Upper lobe of left lung (tissue), 6 donors: Measurements from ENCODE around the gene SNTG2. TPM values are rescaled to one million over a fixed set of nuclear protein-coding genes. Genes with fewer than 3 reads are reported as not detected.
A peak's percentile ranks its signal among the peaks of the same experiment; 100 is the strongest.

Experiments
- ATAC-seq, 2 donors: fragments of 200-7000 bp; cut with Tn5 transposase; one replicate each; pipeline ENCODE4 v1.9.1; 2022; ENCODE audit warnings: mild to moderate bottlenecking in 2 of 2, moderate library complexity in 2 of 2; ENCODE audit not compliant: low FRiP score in 2 of 2
- DNase-seq, 2 donors: peaks; one replicate each; pipeline ENCODE4 v3.0.0-alpha.2; 2019 to 2020
- H3K27ac ChIP-seq, 4 donors: fragments of 200-600 bp; sonication (generic); one replicate each; pipeline ENCODE4 v1.5.1; 2016 to 2019
- H3K27me3 ChIP-seq, 4 donors: fragments of 200-600 bp; sonication (generic); one replicate each; pipeline ENCODE4 v1.5.1; 2017 to 2019
- H3K36me3 ChIP-seq, 4 donors: fragments of 200-600 bp; sonication (generic); one replicate each; pipeline ENCODE4 v1.5.1; 2016 to 2019
- H3K4me1 ChIP-seq, 4 donors: fragments of 200-600 bp; sonication (generic); one replicate each; pipeline ENCODE4 v1.5.1; 2018 to 2019
- H3K4me3 ChIP-seq, 4 donors: fragments of 200-600 bp; sonication (generic); one replicate each; pipeline ENCODE4 v1.5.1; 2017 to 2019; ENCODE audit warnings: mild to moderate bottlenecking in 2 of 4, moderate library complexity in 1 of 4
- H3K9me3 ChIP-seq, 4 donors: fragments of 200-600 bp; sonication (generic); one replicate each; pipeline ENCODE4 v1.5.1; 2018 to 2019
- EP300 ChIP-seq, 4 donors: sonication (generic); formaldehyde crosslinking; IDR thresholded peaks; one replicate each; pipeline ENCODE4 v1.5.1; 2017; ENCODE audit warnings: antibody characterized with exemption in 4 of 4, control low read depth in 2 of 4
- POLR2A ChIP-seq, 4 donors: fragments of 450-650 bp; IDR thresholded peaks; one replicate each; pipeline ENCODE4 v1.5.1; 2016 to 2017; ENCODE audit warnings: antibody characterized with exemption in 4 of 4, mild to moderate bottlenecking in 2 of 4
- POLR2AphosphoS5 ChIP-seq, 2 donors: sonication (generic); formaldehyde crosslinking; IDR thresholded peaks; one replicate each; pipeline ENCODE4 v1.5.1; 2017; ENCODE audit warnings: antibody characterized with exemption in 2 of 2
- WGBS, 2 donors: methylation state at CpG; one replicate each; pipeline ENCODE4 v1.1.5; 2017 to 2018; 5-methylcytosine and 5-hydroxymethylcytosine counted together
- total RNA-seq, 6 donors: library from RNA; depleted of rRNA in 4 of 6; stranded (reverse); fragments of >200 nt in 4 of 6; gene quantifications; one replicate each; pipeline versions ENCODE4 v1.1.0 to v1.2.1, GENCODE V29; 2016 to 2021
- TF ChIP-seq, protein P1 (sequence below), 6 experiments: fragments of 450-650 bp in 4 of 6; fragments of 200-600 bp in 2 of 6; sonication (generic) in 2 of 6; IDR thresholded peaks; one replicate each; pipeline ENCODE4 v1.5.1; 2016 to 2019; ENCODE audit warnings: antibody characterized with exemption in 6 of 6
- donor health status: DM: no; HTN: no; CAD: no; lungs with moderate emphysema.
- donor health status: DM: no; HTN: yes; CAD: no; lungs with severe emphysema.

SNTG2 gene
- total RNA-seq, 6 donors from 2014 or later: 1.1 to 13.6 (median 3.0) TPM

DNA sequence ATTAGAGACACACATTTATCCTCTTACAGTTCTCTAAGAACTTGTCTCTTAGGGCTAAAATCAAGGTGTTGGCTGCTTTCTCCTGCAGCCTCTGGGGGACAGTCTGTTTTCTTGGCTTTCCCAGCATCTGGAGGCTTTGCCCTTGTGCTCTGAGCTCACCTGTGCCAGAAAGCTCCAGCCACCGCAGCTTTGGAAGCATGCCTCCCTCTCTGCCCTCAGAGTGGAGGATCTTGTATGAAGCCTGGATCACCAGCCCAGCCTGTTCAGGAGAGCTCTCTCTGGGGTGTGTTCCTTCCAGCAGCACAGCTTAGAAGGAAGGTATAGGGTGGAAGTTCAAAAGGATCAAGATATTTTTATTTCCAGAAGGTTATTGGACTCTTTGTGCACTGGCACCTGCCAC lies 409.5 kb downstream of the SNTG2 start:
- TF ChIP-seq EP300 (IDR thresholded peaks at IDR 0.05) (no peak), POLR2AphosphoS5 (IDR thresholded peaks at IDR 0.05) (no peak), POLR2A (IDR thresholded peaks at IDR 0.05) (no peak)
- TF ChIP-seq, protein P1, sequence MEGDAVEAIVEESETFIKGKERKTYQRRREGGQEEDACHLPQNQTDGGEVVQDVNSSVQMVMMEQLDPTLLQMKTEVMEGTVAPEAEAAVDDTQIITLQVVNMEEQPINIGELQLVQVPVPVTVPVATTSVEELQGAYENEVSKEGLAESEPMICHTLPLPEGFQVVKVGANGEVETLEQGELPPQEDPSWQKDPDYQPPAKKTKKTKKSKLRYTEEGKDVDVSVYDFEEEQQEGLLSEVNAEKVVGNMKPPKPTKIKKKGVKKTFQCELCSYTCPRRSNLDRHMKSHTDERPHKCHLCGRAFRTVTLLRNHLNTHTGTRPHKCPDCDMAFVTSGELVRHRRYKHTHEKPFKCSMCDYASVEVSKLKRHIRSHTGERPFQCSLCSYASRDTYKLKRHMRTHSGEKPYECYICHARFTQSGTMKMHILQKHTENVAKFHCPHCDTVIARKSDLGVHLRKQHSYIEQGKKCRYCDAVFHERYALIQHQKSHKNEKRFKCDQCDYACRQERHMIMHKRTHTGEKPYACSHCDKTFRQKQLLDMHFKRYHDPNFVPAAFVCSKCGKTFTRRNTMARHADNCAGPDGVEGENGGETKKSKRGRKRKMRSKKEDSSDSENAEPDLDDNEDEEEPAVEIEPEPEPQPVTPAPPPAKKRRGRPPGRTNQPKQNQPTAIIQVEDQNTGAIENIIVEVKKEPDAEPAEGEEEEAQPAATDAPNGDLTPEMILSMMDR (IDR thresholded peaks at IDR 0.05): no peak

DNA sequence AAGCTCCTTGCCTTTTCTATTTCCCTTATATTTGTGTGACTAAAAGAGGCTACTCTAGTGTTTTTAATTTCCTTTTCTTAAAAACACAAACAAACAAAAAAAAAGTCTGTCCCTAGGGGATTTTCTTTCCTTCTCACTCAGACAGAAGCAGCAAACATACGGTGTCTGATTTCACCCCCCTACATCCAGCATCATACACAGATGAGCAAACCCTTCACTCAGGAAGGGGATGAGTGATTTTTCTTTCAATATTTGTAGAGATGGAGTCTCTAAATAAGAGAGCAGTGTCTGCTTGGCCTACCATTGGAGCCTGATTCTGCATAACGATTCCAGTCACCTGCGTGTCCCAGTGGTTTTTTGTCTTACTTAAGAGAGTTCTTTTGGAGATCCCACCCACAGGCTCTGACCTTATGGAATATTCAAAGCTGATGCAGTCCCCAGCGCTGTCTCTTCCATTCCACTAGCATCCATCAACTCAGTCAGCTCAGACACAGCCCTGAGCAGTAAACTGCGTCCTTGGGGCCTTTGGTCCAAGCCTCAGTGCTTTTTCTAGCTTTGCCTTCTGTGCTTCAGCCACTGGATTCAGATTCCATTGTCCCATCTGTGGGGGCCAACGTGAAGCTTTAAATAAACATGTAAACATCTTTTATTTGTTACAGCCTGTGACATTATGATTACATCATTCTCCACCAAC lies 410.1 kb downstream of the SNTG2 start:
- no peaks in the 10 kb centered on the region for H3K27me3 ChIP-seq
- DNase-seq (no peak), ATAC-seq (no peak)
- no peaks in the 10 kb centered on the region for H3K9me3 ChIP-seq
- H3K36me3 ChIP-seq: no peaks in the 10 kb centered on the region
- H3K4me3 ChIP-seq: no peak overlapping the region
- 71 to 81% methylated on average over 6 of the region's 6 CpGs for WGBS, 2 donors
- H3K4me1 ChIP-seq: no peaks in the 10 kb centered on the region
- no peak overlapping the region for H3K27ac ChIP-seq
- TF ChIP-seq, protein P1 (IDR thresholded peaks at IDR 0.05): no peak
- TF ChIP-seq EP300 (IDR thresholded peaks at IDR 0.05): no peak
- no peak for TF ChIP-seq POLR2AphosphoS5 (IDR thresholded peaks at IDR 0.05)
- no peak for TF ChIP-seq POLR2A (IDR thresholded peaks at IDR 0.05)

More for the DNA sequence above, 409.5 kb downstream of the SNTG2 start:
- Histone ChIP-seq H3K9me3 (no peaks in the 10 kb centered on the region), H3K27ac (no peak overlapping the region), H3K27me3 (no peaks in the 10 kb centered on the region), H3K4me3 (no peak overlapping the region), H3K4me1 (no peaks in the 10 kb centered on the region), H3K36me3 (no peaks in the 10 kb centered on the region)
- 50 to 94% methylated on average over 1 of the region's 1 CpG for WGBS, 2 donors
- ATAC-seq (no peak), DNase-seq (no peak)

DNA sequence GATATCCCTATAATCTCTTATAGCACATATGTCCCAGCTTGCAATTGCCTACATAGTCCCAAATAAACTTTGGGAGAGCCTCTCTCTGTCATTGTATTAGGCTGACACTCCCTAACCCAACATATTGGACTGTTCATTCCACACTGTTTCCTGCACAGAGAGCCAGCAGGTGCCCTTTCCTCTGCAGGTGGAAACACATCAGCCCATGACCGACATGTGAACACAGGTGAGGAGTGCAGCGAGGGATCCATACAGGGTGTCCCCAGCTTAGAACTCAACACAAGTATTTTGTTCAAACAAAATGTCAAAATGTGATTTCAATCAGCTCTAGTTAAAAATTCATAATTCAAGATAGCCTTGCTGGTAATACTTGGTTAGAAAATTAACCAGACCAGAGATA lies 412.7 kb downstream of the SNTG2 start:
- H3K4me3 ChIP-seq: no peak overlapping the region
- no peak for ATAC-seq
- H3K27ac ChIP-seq: no peak overlapping the region
- DNase-seq: no peak
- no peaks in the 10 kb centered on the region for H3K27me3 ChIP-seq
- no peak for TF ChIP-seq EP300 (IDR thresholded peaks at IDR 0.05)
- no peak for TF ChIP-seq POLR2A (IDR thresholded peaks at IDR 0.05)
- TF ChIP-seq POLR2AphosphoS5 (IDR thresholded peaks at IDR 0.05): no peak
- TF ChIP-seq, protein P1 (IDR thresholded peaks at IDR 0.05): no peak
- WGBS, 2 donors: 85 to 86% methylated on average over 2 of the region's 2 CpGs
- no peaks in the 10 kb centered on the region for H3K9me3 ChIP-seq
- H3K36me3 ChIP-seq: no peaks in the 10 kb centered on the region
- H3K4me1 ChIP-seq: no peaks in the 10 kb centered on the region

DNA sequence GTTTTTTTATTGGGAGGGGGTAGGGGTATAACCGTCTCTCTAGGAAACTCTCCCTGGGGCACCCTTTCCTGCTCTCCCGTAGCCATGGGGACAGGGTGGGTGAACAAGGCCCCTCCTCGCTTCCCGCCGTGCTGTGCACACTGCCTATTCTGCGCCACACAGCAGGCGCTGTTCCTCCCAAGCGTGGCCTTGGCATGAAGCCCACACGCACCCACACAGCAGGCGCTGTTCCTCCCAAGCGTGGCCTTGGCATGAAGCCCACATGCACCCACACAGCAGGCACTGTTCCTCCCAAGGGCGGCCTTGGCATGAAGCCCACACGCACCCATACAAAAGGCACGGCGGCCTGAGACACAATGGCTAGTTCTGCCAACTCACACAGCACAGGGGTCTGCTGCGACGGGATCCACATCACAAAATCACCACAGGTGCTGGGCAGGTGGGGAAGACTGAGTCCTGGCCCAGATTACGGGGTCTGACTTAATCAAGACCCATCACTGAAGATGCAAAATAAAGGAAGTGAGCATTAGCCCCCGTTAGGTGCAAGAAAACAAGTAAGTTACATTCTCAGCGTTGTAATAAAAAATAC lies 416.0 kb downstream of the SNTG2 start:
- WGBS, 2 donors: 75 to 78% methylated on average over 7 to 13 of the region's 20 CpGs

More for the DNA sequence above, 416.0 kb downstream of the SNTG2 start:
- no peak for TF ChIP-seq EP300 (IDR thresholded peaks at IDR 0.05)
- TF ChIP-seq, protein P1 (IDR thresholded peaks at IDR 0.05): no peak
- no peak for TF ChIP-seq POLR2AphosphoS5 (IDR thresholded peaks at IDR 0.05)
- no peak for TF ChIP-seq POLR2A (IDR thresholded peaks at IDR 0.05)
- Histone ChIP-seq H3K4me3 (no peak overlapping the region), H3K27ac (no peak overlapping the region), H3K4me1 (no peaks in the 10 kb centered on the region), H3K27me3 (no peaks in the 10 kb centered on the region), H3K9me3 (no peaks in the 10 kb centered on the region), H3K36me3 (no peaks in the 10 kb centered on the region)
- ATAC-seq (peak in 1 of 2 donors; percentile 72), DNase-seq (peak in 1 of 2 donors; percentile 71)
